Kasumi-1 (cell line): ENCODE data around the gene KRT84.

Experiments
- DNase-seq, 2 experiments: peaks; one replicate each; lab custom pipeline; 2025; lab: John Stamatoyannopoulos, UW

KRT84 gene

GRCh38 chr12:52342781-52343490 is 42.5 kb downstream of the KRT84 start:
- no peak for DNase-seq

DNA sequence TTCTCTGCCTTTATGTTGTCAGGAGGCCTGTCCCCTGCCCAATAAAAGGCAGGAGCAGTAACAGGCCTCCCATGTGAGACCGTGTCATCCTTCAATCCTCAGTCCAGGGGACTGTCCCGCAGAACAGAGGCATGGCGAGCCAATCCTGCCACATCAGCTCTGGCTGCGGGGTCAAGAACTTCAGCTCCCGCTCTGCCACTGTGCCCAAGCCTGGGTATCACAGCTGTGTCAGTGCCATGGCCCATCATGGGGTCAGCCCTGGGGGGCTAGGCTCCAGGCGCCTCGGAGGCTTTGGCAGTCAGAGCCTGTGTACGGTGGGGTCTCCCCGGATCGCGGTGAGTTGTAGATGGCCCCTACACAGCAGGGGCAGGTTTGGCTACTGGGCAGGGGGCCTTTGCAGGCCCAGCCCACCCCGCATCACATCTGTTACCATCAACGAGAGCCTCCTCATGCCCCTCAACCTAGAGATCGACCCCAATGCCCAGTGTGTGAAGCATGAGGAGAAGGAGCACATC is 44.3 kb downstream of the KRT84 start:
- DNase-seq: no peak

- DNase-seq: no peak
Observed at GRCh38 chr12:52338241-52338960, 47.1 kb downstream of the KRT84 start.

DNA sequence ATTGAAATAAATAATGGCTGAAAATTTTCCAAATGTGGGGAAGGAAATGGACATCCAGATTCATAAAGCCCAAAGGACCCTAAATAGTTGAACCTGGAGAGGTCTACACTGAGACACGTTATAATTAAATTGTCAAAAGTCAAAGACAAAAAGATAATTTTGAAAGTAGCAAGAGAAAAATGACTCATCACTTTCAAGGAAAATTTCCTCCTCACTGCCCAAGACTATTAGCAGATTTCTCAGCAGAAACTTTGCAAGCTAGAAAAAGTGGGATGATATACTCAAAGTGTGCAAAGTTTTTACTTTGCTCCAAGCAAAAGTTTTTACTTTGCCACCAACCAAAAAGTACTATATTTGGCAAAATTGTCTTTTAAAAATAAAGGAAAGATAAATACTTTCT is 48.4 kb downstream of the KRT84 start:
- no peak for DNase-seq

- no peak for DNase-seq
Observed at GRCh38 chr12:52336641-52337040, 48.8 kb downstream of the KRT84 start.

DNA sequence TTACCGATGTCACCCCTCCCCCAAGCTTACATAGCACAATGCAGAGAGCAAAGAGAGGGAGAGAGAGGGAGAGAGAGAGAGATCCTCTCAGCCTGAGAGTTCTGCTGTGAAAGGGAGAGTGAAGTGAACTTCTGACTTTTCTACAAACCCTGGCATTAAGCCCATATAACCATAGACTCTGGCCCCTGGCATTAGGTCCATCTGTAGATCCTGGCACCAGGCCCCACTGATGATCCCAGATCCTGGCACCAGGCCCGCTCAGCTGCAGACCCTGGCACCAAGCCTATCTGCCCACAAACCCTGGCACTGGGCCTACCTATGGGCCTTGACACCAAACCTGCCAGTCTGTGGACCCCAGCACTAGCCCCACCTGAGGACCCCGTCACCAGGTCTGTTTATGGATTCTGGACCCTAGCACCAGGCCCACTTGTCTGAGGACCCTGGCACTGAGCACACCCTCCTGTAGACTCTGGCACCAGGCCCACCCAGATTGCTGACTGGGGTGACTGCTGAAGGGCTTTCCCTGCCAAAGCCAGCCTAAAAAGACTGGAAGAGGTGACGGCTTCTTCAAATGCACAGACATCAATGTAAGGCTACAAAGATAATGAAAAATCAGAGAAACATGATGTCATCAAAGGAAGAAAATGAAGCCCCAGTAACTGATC is 49.7 kb downstream of the KRT84 start:
- DNase-seq: no peak

DNA sequence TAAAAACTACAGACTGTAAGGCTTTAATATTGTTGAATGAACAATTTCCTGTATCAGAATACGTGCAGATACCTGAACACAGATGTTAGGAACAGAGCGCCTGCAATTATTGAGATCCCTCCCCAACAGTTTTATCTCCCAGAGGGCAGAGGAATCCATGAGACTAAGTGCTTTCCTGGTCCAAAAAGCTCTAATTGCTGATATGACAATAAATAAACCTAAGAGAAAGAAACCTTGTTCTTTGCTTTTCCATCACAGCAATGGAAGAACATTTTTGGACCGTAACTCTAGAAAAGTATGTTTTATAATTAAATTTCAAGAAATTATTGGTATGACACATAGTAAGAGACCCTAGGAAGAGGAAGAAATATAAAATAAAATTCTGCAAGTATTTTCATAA is 51.3 kb downstream of the KRT84 start:
- DNase-seq: no peak

DNA sequence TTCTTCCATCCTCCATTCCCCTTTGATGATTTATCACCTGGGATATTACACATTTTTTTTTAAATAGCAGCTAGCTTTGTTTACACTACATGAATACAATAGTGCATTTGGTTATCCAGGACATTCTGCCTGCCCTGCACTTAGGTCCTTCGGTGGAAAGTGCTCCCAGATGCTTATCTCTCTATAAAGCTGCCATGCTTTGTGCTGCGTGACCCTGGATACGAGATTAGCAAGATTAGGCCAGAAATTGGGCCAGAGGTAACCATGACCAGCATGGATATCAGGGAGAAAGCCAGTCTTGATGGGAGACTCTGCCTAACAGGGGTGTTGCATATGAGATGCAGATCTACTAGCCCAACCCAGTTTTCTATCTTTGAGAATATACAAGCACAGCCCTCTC is 52.1 kb downstream of the KRT84 start:
- no peak for DNase-seq

DNA sequence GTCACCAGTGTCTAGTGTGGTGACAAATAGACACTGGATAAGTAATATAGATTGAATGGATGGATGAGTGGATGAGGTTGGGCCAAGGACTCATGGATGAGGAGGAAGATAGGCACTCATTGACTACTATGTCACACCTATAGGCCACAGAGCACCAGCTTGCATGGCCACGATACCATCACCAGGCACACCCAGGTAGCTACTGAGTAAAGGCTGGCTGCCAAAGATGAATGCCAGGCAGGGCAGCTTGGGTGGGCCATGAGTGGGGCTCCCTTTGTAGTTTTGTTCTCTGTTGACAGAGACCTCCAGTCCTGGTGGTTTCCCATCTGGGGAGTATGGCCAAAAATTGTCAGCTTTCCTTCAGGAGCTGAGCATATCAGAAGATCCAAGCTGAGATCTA is 53.1 kb downstream of the KRT84 start:
- no peak for DNase-seq

DNA sequence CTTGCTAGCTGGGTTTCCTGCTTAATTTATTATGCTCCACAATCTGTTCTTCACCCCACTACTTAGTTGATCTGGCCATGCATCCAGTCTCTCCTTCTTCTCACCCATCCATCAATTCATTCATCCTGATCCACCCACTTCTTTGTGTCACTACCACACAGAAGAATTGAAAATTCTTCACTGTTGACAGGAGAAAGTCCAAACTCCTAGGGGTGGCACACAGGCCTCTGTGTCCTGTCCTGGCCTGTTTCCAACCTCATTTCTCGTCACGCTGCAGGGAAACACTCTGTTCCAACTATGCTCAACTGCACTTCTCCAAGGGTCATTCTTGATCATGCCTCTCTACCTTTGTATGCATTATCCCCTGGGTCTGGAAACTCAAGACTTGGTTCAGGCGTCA is 53.6 kb downstream of the KRT84 start:
- DNase-seq: no peak

DNA sequence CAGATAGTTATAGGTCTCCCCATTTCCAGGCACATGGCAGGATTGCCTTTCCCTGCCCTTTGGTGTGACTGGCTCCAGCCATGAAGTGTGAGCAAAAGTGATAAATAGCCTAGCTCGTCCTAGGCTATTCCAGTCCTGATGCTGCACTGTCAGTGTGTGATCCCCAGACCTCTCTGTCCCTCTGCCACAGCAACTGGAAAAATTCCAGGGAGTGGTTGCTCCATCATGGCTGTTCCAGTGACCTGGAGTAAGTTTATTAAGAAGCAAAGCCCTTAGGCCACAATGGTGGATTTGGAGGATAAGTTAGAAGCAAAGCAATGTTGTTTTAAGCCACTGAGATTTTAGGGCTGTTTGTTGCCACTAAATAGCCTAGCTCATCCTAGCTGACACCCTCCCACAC is 54.4 kb downstream of the KRT84 start:
- no peak for DNase-seq

DNA sequence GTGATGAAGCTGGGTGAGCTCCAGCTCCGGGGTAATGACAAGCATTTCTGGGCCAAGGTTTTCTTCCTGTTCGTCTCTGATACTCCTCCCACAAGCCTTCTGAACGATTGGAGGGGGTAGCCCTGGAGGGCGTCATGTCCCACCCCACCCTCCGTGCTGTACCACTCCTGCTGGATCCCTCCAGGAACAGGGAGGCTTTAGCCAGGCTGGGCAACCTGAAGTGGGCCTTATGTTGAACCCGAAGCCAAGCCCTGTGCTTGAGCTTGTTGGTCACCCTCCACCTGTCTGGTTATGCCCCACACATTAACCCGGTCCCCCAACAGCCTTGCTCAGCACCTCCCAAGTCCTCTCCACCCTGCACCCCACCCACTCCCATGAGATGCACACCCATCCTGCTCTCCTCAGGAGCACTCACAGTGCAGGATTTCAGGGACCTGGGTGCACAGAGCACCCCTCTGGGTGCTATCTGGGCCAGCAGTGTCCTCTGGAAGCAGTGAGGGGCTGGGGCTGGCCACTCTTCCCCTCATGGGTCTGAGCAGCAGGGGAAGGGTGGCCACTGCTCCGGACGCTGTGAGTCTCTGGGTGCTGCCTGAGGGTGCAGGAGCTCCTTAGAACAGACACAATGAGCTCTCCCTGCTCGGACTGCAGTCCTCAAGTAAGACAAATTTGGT is 57.5 kb downstream of the KRT84 start:
- no peak for DNase-seq
